Muscle layer of colon (tissue), 2 donors: ENCODE results near the gene SH2B3.
"Not testable (repeated sequence)": the region's sequence is repeated elsewhere in the genome, so short reads cannot be mapped to it uniquely, and the experiment has no call there.

ENCODE experiments used
- H3K27ac ChIP-seq: one replicate; pipeline ENCODE4 v1.7.0; 2013; ENCODE audit warnings: low read depth, mild to moderate bottlenecking, low read length, moderate library complexity
- H3K27me3 ChIP-seq, 2 donors: one replicate each; pipeline ENCODE4 v1.7.0; 2013; ENCODE audit warnings: low read length in 2 of 2, mild to moderate bottlenecking in 2 of 2; ENCODE audit not compliant: insufficient read depth in 2 of 2, control insufficient read depth in 1 of 2
- H3K36me3 ChIP-seq: one replicate; pipeline ENCODE4 v1.7.0; 2013; ENCODE audit warnings: mild to moderate bottlenecking, low read length; ENCODE audit not compliant: insufficient read depth
- H3K4me1 ChIP-seq: one replicate; pipeline ENCODE4 v1.7.0; 2013; ENCODE audit warnings: mild to moderate bottlenecking, low read length; ENCODE audit not compliant: insufficient read depth
- H3K4me3 ChIP-seq, 2 donors: one replicate each; pipeline ENCODE4 v1.7.0; 2013; ENCODE audit warnings: low read length in 2 of 2, low read depth in 1 of 2, mild to moderate bottlenecking in 1 of 2, moderate library complexity in 1 of 2
- H3K9ac ChIP-seq: one replicate; pipeline ENCODE4 v1.7.0; 2013; ENCODE audit warnings: low read length
- H3K9me3 ChIP-seq: one replicate; pipeline ENCODE4 v1.7.0; 2013; ENCODE audit warnings: mild to moderate bottlenecking, low read length
- donor health status: abdominal sarcoma.
- donor health status: Adenocarcinoma of cecum.

Gene SH2B3

DNA sequence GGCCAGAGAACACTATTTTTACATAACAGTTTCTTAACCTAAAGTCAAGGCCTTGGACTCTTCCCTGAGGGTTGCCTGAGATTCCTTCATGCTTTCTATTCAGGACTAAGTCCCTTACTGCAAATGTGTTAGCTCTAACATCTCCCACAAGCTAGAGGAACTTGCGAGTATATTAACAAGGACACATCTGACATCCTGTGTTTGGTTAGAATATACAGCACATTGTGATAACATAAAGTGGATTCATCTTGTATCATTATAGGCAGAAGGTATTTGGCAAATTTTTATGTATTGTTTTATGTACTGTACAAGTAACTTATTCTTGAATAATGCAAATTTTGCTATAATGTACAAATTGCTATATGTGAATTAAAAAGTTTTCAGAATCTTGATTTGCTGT is 45.5 kb downstream of the SH2B3 start:
- no peaks in the 10 kb centered on the region for H3K27me3 ChIP-seq
- no peaks in the 10 kb centered on the region for H3K9me3 ChIP-seq
- H3K4me3 ChIP-seq: no peak overlapping the region
- peaks cover 8% of the 10 kb centered on the region for H3K4me1 ChIP-seq
- no peak overlapping the region for H3K9ac ChIP-seq
- H3K27ac ChIP-seq: no peak overlapping the region
- H3K36me3 ChIP-seq: peaks cover 67% of the 10 kb centered on the region

- Histone ChIP-seq H3K9ac (no peak overlapping the region), H3K27ac (no peak overlapping the region), H3K4me1 (peaks cover 3% of the 10 kb centered on the region)
These were observed 46.0 kb downstream of the SH2B3 start for GRCh38 chr12:111451649-111452129.

DNA sequence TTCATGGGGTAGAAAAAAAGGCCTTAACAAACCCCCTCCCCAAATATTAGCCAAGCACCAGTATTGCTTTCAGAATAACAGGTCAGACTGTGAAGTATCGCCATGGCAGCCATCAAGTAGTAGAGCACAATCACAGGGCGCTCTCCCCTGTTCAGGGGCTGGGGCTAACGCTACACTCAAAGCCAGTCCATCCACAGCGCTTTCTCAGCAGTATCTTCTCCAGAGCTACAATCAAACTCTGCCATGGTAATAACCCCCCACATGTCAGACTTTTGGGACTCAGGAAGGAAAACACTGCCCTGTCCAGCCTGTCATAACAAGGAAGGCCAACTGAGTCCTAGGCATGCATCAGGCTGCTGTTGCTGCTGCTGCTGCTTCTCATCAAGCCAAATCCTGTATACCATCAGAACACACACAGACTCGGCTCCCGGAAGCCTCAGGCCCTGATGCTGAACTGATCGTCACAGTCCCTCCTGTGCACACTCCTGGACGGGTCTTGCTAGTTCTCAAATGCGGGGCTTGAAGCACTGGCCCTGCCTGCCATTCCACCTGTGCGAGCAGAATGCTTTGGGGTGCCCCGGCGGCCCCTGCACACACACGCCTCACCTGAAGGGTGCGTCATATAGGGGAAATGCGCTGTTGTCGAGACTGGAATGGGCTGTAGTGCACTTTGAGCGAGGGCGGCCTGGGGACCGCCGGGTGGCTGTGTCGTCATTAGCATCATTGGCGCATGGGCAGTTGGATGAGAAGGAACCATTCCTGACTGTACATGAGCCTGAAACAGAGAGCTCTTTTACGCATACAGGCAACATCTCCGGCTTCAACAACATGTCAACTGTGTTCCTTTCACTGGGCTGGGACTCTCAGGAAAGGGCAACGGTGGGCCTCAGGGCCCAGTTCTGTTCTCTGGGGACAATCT is 47.6 kb downstream of the SH2B3 start:
- Histone ChIP-seq H3K4me1 (no peaks in the 10 kb centered on the region), H3K4me3 (no peak overlapping the region), H3K27me3 (no peaks in the 10 kb centered on the region), H3K9ac (no peak overlapping the region), H3K27ac (no peak overlapping the region), H3K9me3 (no peaks in the 10 kb centered on the region), H3K36me3 (peaks cover 64% of the 10 kb centered on the region)

More at GRCh38 chr12:111451649-111452129, 46.0 kb downstream of the SH2B3 start:
- Histone ChIP-seq H3K36me3 (peaks cover 66% of the 10 kb centered on the region), H3K27me3 (no peaks in the 10 kb centered on the region), H3K4me3 (no peak overlapping the region), H3K9me3 (no peaks in the 10 kb centered on the region)

- H3K27me3 ChIP-seq: no peaks in the 10 kb centered on the region
- peaks cover 5% of the 10 kb centered on the region for H3K4me1 ChIP-seq
- H3K27ac ChIP-seq: no peak overlapping the region
- H3K9ac ChIP-seq: no peak overlapping the region
- H3K4me3 ChIP-seq: no peak overlapping the region
- H3K36me3 ChIP-seq: peaks cover 59% of the 10 kb centered on the region
- no peaks in the 10 kb centered on the region for H3K9me3 ChIP-seq
These were observed 48.6 kb downstream of the SH2B3 start for GRCh38 chr12:111454311-111454710.

- no peak overlapping the region for H3K4me3 ChIP-seq
- H3K9me3 ChIP-seq: no peaks in the 10 kb centered on the region
- H3K9ac ChIP-seq: no peak overlapping the region
- peaks cover 5% of the 10 kb centered on the region for H3K4me1 ChIP-seq
- H3K27me3 ChIP-seq: no peaks in the 10 kb centered on the region
- H3K36me3 ChIP-seq: peaks cover 55% of the 10 kb centered on the region
- no peak overlapping the region for H3K27ac ChIP-seq
These were observed 49.2 kb downstream of the SH2B3 start for GRCh38 chr12:111454716-111455447.

- Histone ChIP-seq H3K9ac (no peak overlapping the region), H3K27ac (no peak overlapping the region), H3K4me3 (no peak overlapping the region), H3K4me1 (peaks cover 5% of the 10 kb centered on the region), H3K9me3 (no peaks in the 10 kb centered on the region), H3K36me3 (peaks cover 48% of the 10 kb centered on the region), H3K27me3 (no peaks in the 10 kb centered on the region)
These were observed 50.0 kb downstream of the SH2B3 start for GRCh38 chr12:111455448-111456320.

DNA sequence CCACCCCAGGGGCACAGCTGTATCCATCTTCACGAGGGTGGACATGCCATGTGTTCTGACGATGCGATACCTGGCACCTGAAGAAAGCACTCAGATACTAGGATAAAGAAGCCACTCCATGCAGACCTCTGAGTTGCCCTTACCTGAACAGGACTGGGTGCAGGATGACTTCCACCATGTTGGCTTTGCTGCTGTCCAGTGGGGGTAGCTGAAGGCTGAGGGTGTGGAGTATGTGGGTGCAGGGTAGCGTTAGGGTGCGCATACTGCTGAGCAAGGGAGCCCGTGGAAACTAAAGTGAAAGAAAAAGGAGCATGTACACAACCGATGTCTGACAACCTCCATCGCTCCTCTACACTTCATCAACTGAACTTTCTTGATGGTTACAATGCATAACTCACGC is 51.3 kb downstream of the SH2B3 start:
- H3K4me3 ChIP-seq: no peak overlapping the region
- H3K4me1 ChIP-seq: peaks cover 5% of the 10 kb centered on the region
- H3K27me3 ChIP-seq: no peaks in the 10 kb centered on the region
- peaks cover 45% of the 10 kb centered on the region for H3K36me3 ChIP-seq
- no peak overlapping the region for H3K9ac ChIP-seq
- H3K9me3 ChIP-seq: no peaks in the 10 kb centered on the region
- no peak overlapping the region for H3K27ac ChIP-seq

- Histone ChIP-seq H3K4me1 (peaks cover 5% of the 10 kb centered on the region), H3K4me3 (no peak overlapping the region), H3K27me3 (no peaks in the 10 kb centered on the region), H3K27ac (no peak overlapping the region), H3K36me3 (peaks cover 45% of the 10 kb centered on the region), H3K9ac (no peak overlapping the region), H3K9me3 (no peaks in the 10 kb centered on the region)
These were observed 51.9 kb downstream of the SH2B3 start for GRCh38 chr12:111457577-111457976.

DNA sequence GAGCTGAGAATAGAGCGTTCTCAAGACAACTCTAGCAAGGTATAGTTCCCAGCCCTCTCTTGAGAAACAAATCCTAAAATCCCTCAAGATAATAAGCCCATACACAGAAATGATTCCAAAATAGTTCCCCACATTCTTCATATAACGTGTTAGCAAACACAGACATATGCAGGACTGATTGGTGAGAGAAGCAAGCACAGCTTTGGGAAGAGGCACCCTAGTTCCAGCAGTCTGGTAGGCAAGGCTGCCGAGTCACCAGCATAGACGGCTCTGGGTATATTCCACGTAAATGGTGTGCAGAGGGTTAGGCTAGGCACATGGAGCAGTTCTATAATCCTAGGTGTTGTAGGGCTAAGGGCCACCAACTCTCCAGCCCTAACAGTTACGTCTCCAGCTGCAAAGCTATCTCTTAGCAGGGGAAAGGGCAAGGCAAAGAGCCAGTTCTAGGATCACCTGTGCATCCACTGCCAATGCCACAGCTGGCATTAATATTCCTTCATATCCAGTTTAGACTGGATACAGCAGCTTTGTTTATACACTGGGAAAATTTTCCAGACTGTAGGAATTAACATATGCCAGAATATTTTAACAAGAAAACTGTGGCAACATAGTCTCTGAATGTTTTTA is 52.9 kb downstream of the SH2B3 start:
- Histone ChIP-seq H3K36me3 (peaks cover 37% of the 10 kb centered on the region), H3K27me3 (no peaks in the 10 kb centered on the region), H3K9me3 (no peaks in the 10 kb centered on the region), H3K4me1 (peaks cover 5% of the 10 kb centered on the region), H3K9ac (no peak overlapping the region), H3K27ac (no peak overlapping the region), H3K4me3 (no peak overlapping the region)

DNA sequence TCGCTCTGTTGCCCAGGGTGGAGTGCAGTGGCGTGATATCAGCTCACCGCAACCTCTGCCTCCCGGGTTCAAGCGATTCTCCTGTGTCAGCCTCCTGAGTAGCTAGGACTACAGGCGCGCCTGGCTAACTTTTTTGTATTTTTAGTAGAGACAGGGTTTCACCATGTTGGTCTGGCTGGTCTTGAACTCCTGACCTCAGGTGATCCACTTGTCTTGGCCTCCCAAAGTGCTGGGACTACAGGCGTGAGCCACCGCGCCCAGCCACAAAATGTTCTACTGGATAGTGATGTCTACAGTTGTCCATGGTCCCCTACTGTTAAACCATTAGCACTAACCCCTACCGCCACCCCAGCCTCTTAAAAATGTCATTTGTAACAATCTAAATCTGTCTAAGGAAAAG is 54.4 kb downstream of the SH2B3 start:
- not testable (repeated sequence) for H3K9me3 ChIP-seq

More for the DNA sequence above, 54.4 kb downstream of the SH2B3 start:
- H3K27me3 ChIP-seq, H3K27ac ChIP-seq, H3K4me1 ChIP-seq, H3K9ac ChIP-seq, H3K4me3 ChIP-seq: not testable (repeated sequence)
- peaks cover 23% of the 10 kb centered on the region for H3K36me3 ChIP-seq
